OCI-M2 (cell line): ENCODE measurements around the gene SLC4A3.

Source experiments
- DNase-seq: peaks from one replicate; lab custom pipeline; 2025; ENCODE audit not compliant: unreplicated experiment; lab: John Stamatoyannopoulos, UW

SLC4A3 gene

GRCh38 chr2:219627103-219628100 is at the start of gene SLC4A3:
Gene SLC4A3, plus strand, starts transcription at chr2:219627630. Its CDS starts 363 bp downstream, at chr2:219627993.
- no peak for DNase-seq

GRCh38 chr2:219578811-219579613 is 48.4 kb upstream of the SLC4A3 start:
- no peak for DNase-seq

- DNase-seq, result no peak
Observed at GRCh38 chr2:219581346-219581745, 46.1 kb upstream of the SLC4A3 start.

GRCh38 chr2:219591091-219591490 is 36.3 kb upstream of the SLC4A3 start:
- no peak for DNase-seq

- no peak for DNase-seq
Observed at GRCh38 chr2:219592736-219593135, 34.7 kb upstream of the SLC4A3 start.

GRCh38 chr2:219593154-219593553 is 34.3 kb upstream of the SLC4A3 start:
- DNase-seq, result no peak

GRCh38 chr2:219595256-219595655 is 32.2 kb upstream of the SLC4A3 start:
- DNase-seq, result peak; percentile 7

GRCh38 chr2:219596954-219597551 is 30.4 kb upstream of the SLC4A3 start:
- DNase-seq, result no peak

GRCh38 chr2:219597552-219598307 is 29.7 kb upstream of the SLC4A3 start, which contains the start of gene STK11IP:
Gene STK11IP, plus strand, starts transcription at chr2:219597857. Its CDS starts 263 bp downstream, at chr2:219598120.
- DNase-seq, result peak; percentile 81

GRCh38 chr2:219598308-219599078 is 28.9 kb upstream of the SLC4A3 start:
- DNase-seq, result no peak

GRCh38 chr2:219603771-219604170 is 23.7 kb upstream of the SLC4A3 start:
- DNase-seq, result no peak

GRCh38 chr2:219605607-219605954 is 21.8 kb upstream of the SLC4A3 start:
- DNase-seq, result no peak

GRCh38 chr2:219607931-219608330 is 19.5 kb upstream of the SLC4A3 start:
- no peak for DNase-seq

- DNase-seq, result no peak
Observed at GRCh38 chr2:219608399-219608964, 18.9 kb upstream of the SLC4A3 start.

GRCh38 chr2:219609149-219609750 is 18.2 kb upstream of the SLC4A3 start:
- no peak for DNase-seq

- no peak for DNase-seq
Observed at GRCh38 chr2:219611306-219611705, 16.1 kb upstream of the SLC4A3 start.

GRCh38 chr2:219611866-219612576 is 15.4 kb upstream of the SLC4A3 start:
- no peak for DNase-seq

GRCh38 chr2:219612577-219613286 is 14.7 kb upstream of the SLC4A3 start:
- no peak for DNase-seq
